GM21786 (cell line): Measurements from ENCODE around the gene KLHL29.
"Not testable (repeated sequence)": the region's sequence is repeated elsewhere in the genome, so short reads cannot be mapped to it uniquely, and the experiment has no call there.

Experiments used
- ATAC-seq: cut with Tn5 transposase; IDR thresholded peaks from one replicate; pipeline ENCODE4 v1.9.1; 2021; ENCODE audit not compliant: unreplicated experiment

Gene KLHL29

GRCh38 chr2:23734416-23734815 is 349.4 kb downstream of the KLHL29 start:
- no peak for ATAC-seq

GRCh38 chr2:23736783-23737182 is 351.8 kb downstream of the KLHL29 start:
- not testable (repeated sequence) for ATAC-seq

DNA sequence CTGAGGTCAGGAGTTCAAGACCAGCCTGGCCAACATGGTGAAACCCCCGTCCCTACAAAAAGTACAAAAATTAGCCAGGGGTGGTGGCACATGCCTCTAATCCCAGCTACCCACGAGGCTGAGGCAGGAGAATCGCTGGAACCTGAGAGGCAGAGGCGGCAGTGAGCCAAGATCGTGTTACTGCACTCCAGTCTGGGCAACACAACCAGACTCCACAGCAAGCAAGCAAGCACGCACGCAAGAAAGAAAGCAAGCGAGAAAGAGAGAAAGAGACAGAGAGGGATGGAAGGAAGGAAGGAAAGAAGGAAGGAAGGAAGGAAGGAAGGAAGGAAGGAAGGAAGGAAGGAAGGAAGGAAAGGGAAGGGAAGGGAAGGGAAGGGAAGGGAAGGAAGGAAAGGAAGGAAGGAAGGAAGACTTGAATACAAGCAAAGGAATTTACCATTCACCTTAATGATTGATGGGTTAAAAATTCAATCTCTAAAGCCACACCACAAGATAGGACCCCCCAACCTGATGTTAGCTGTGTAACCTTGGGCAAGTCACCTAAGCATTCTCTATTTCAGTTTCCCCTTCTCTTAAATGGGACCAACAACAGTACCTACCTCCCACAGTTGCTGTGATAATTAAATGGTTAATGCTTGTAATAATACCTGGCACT is 360.2 kb downstream of the KLHL29 start:
- no peak for ATAC-seq

GRCh38 chr2:23745726-23746105 is 360.7 kb downstream of the KLHL29 start:
- ATAC-seq = no peak

GRCh38 chr2:23746141-23746863 is 361.3 kb downstream of the KLHL29 start:
- no peak for ATAC-seq

- ATAC-seq = no peak
Observed at GRCh38 chr2:23751747-23752265, 366.8 kb downstream of the KLHL29 start.

DNA sequence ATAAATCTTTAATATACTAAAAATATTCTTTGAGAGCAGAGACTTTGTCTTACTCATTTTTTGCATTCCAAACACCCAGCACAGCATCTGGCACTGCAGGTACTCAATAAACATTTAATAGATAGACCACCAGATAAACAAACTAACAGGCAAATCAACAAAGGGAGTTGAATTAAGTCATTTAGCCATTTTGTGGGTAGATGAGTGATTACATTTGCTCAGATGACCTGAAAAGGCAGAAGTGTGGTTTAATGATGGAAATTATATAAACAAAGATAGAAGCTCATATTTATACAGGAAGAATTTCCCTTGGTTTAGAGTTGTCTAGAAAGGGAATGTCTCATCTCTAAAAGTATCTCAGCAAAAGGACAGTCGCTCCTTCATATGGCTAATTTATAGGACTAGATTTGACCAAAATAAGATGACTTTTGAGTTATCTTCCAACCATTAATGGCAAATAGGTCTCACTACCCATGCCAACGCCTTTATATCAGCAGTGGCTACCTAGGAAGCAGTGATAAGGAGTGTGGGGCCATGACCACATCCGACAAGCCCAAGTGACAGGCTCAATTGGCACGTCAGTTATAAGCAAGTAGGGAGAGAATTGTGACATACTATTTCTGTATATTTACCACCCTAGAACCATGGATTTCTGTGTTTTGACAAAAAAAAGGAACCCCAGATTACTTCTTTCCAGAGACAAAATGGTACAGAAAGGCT is 368.5 kb downstream of the KLHL29 start:
- no peak for ATAC-seq

DNA sequence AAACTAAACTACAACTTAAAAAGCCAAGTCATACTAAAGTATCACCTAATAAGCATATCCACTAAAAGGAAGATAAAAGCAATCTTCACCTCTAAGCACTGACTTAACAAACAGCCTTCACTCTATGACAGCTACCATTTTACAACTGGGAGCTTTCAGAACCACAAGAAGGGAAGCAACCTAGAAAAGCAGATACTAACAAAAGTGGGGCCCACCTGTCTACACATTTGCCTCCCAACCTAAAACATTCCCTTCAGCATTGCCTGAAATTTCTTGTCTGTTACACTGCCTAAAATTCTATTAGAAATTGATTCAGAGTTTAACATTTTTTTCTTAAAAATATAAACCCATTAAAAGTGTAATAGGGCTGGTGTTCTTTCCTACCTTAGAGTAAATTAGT is 370.0 kb downstream of the KLHL29 start:
- no peak for ATAC-seq

DNA sequence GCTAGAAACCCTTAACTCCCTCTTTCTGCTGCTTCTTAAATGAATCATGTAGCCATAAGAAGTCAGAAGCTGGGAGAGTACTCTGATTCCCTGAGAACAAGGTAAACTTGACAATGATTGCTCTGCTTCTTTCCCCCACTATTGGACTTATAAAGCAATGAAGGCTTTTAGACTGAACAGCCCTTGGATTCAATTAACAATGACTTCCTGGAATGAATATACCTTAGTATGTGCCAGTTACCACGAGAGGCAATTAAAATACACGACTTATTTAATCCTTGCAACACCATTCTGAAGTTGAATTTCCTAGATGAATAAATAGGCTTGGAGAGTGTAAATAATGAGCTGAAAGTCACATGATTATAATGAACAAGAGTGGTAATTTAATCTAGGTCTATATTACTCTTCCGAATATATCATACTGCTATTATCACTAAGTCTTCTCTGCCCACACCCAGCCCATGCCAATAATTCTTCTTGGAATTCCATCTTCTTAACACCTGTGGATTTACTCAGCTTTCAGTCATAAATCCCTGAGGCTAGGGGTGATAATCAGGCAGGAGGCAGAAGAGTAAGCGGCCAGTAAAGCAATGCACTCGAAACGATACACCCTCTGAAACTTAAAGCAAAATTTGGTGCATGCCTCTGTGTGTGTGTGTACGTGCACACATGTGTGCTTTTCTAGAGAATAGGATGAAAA is 371.8 kb downstream of the KLHL29 start:
- no peak for ATAC-seq

DNA sequence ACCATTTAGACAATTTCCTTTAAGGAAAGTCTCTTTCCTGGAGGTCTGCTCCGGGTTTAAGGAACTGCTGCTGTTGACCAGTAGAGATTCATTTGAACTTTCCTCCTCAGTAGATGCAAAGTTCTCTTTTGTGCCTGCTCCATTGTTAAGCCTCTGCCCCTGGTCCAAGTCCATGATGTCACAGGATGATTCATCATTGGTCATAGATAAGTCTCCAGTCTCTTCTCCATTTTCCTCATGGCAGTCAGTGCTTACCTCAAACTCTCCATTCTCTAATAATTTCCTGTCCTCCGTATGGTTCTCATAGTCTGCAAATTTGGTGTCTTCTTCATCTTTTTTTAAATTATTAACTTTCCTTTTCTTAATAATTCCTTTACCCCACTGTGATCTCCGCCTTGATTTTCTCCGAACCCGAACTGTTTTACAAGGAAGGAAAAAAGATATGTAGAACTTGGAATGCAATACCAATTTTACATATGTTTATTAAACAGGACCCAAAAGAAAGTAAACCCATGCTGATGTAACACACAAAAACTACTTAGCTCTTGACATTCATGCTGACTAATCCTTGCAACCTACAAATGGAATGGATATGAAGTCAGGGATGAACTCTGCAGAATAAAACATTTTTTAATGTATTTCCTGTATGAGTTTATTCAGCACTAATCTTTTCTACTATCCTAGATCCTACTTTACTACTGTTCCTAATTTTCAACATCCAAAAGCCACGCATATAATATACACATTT is 372.9 kb downstream of the KLHL29 start:
- no peak for ATAC-seq
